GM12873 (cell line): ENCODE data around the gene SH3RF3.

Experiments used
- CTCF ChIP-seq: IDR thresholded peaks from 2 replicates; pipeline ENCODE4 v1.5.1; 2012; ENCODE audit warnings: low read depth, mild to moderate bottlenecking, moderate library complexity, low read length, control low read depth; ENCODE audit not compliant: insufficient read depth; ENCODE audit errors: missing control alignments

Gene SH3RF3

GRCh38 chr2:109313343-109313742, 184.3 kb downstream of the SH3RF3 start:
- no peak for TF ChIP-seq CTCF

GRCh38 chr2:109316091-109316490, 187.1 kb downstream of the SH3RF3 start:
- no peak for TF ChIP-seq CTCF

- TF ChIP-seq CTCF, result no peak
Measured at GRCh38 chr2:109317471-109318095, 188.6 kb downstream of the SH3RF3 start.

- TF ChIP-seq CTCF, result no peak
Measured at GRCh38 chr2:109318150-109318948, 189.3 kb downstream of the SH3RF3 start.

- no peak for TF ChIP-seq CTCF
Measured at GRCh38 chr2:109318949-109319342, 189.9 kb downstream of the SH3RF3 start.

- no peak for TF ChIP-seq CTCF
Measured at GRCh38 chr2:109320195-109320922, 191.4 kb downstream of the SH3RF3 start.

- TF ChIP-seq CTCF, result no peak
Measured at GRCh38 chr2:109321570-109321969, 192.6 kb downstream of the SH3RF3 start.
